ENCODE results near the gene CELF3. TPM values are rescaled to one million over a fixed set of nuclear protein-coding genes. Genes with fewer than 3 reads are reported as not detected.
"Not testable (repeated sequence)": the region's sequence is repeated elsewhere in the genome, so short reads cannot be mapped to it uniquely, and the experiment has no call there.

CELF3 gene
- total RNA-seq, 1 experiment from 2014 or later, result 0.27 TPM

DNA sequence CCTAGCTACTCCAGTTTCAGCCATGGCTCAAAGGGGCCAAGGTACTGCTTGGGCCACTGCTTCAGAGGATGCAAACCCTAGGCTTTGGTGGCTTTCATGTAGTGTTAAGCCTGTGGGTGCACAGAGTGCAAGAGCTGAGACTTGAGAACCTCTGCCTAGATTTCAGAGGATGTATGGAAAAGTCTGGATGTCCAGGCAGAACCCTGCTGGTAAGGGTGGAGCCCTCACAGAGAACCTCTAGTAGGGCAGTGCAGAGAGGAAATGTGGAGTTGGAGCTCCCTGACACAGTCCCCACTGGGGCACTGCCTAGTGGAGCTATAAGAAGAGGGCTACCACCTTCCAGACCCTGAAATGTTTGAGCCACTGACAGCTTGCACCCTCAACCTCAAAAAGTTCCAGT, 20.9 kb upstream of the CELF3 start:
- BruUV-seq (replicated peaks), result no TSS peak
- intact Hi-C loops (cut with micrococcal nuclease; ENCODE audit: unreplicated experiment), result loop anchor here (5.0 kb wide), 2 partner anchors 195 to 295 kb away; partner anchors contain the start of gene TUFT1
- Histone ChIP-seq H3K36me3 (ENCODE audit: control insufficient read depth, insufficient read depth, low read length) (no peaks in the 10 kb centered on the region), H3K9me3 (peaks cover 17% of the 10 kb centered on the region), H3K4me1 (0 out of 2 replicates have a peak, but pooled peaks cover 7% of the 10 kb centered on the region), H3K27me3 (replicated peaks; ENCODE audit: control insufficient read depth, insufficient read depth, low read length) (no peaks in the 10 kb centered on the region), H3K4me3 (ENCODE audit: low read depth, low read length) (no peak overlapping the region)
- Mint-ChIP-seq H3K4me1 (ENCODE audit: low read depth, unreplicated experiment) (peaks cover 20% of the 10 kb centered on the region), H3K27me3 (ENCODE audit: insufficient read depth, unreplicated experiment) (peaks cover 3% of the 10 kb centered on the region), H3K27ac (ENCODE audit: unreplicated experiment) (no peak overlapping the region), H3K9me3 (ENCODE audit: unreplicated experiment) (peaks cover 11% of the 10 kb centered on the region), H3K36me3 (ENCODE audit: insufficient read depth, unreplicated experiment) (no peaks in the 10 kb centered on the region), H3K4me3 (ENCODE audit: unreplicated experiment) (no peak overlapping the region)
- TF ChIP-seq, protein P1, sequence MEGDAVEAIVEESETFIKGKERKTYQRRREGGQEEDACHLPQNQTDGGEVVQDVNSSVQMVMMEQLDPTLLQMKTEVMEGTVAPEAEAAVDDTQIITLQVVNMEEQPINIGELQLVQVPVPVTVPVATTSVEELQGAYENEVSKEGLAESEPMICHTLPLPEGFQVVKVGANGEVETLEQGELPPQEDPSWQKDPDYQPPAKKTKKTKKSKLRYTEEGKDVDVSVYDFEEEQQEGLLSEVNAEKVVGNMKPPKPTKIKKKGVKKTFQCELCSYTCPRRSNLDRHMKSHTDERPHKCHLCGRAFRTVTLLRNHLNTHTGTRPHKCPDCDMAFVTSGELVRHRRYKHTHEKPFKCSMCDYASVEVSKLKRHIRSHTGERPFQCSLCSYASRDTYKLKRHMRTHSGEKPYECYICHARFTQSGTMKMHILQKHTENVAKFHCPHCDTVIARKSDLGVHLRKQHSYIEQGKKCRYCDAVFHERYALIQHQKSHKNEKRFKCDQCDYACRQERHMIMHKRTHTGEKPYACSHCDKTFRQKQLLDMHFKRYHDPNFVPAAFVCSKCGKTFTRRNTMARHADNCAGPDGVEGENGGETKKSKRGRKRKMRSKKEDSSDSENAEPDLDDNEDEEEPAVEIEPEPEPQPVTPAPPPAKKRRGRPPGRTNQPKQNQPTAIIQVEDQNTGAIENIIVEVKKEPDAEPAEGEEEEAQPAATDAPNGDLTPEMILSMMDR (IDR thresholded peaks at IDR 0.05; ENCODE audit: insufficient read depth in 1 of 2, low read depth in 1 of 2, low read length in 1 of 2, severe bottlenecking in 1 of 2, unreplicated experiment in 1 of 2), result no peak
- ChIA-PET CTCF (no interaction called here), POLR2A (no interaction called here)
- DNase-seq, result no peak

DNA sequence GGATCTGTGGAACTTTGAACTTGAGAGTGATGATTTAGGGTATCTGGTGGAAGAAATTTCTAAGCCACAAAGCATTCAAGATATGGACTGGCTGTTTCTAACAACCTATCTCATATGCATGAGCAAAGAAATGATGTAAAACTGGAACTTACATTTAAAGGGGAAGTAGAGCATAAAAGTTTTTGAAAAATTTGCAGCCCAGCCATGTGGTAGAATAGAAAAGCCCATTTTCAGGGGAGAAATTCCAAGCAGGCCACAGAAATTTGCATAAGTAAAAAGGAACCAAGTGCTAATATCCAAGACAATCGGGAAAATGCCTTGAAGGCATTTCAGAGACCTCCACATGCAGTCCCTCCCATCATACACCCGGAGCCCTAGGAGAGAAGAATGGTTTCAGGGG, 20.4 kb upstream of the CELF3 start:
- Mint-ChIP-seq H3K27me3 (ENCODE audit: insufficient read depth, unreplicated experiment) (no peaks in the 10 kb centered on the region), H3K4me1 (ENCODE audit: low read depth, unreplicated experiment) (peaks cover 24% of the 10 kb centered on the region), H3K9me3 (ENCODE audit: unreplicated experiment) (peaks cover 11% of the 10 kb centered on the region), H3K4me3 (ENCODE audit: unreplicated experiment) (no peak overlapping the region), H3K36me3 (ENCODE audit: insufficient read depth, unreplicated experiment) (no peaks in the 10 kb centered on the region), H3K27ac (ENCODE audit: unreplicated experiment) (no peak overlapping the region)
- no peaks in the 10 kb centered on the region for H3K27me3 ChIP-seq (replicated peaks; ENCODE audit: control insufficient read depth, insufficient read depth, low read length)
- no peak for DNase-seq
- H3K4me3 ChIP-seq (ENCODE audit: low read depth, low read length), result no peak overlapping the region
- ChIA-PET POLR2A (no interaction called here), CTCF (no interaction called here)
- H3K36me3 ChIP-seq (ENCODE audit: control insufficient read depth, insufficient read depth, low read length), result no peaks in the 10 kb centered on the region
- peaks cover 17% of the 10 kb centered on the region for H3K9me3 ChIP-seq
- intact Hi-C loops (cut with micrococcal nuclease; ENCODE audit: unreplicated experiment), result loop anchor here (5.0 kb wide), 2 partner anchors 195 to 295 kb away; partner anchors contain the start of gene TUFT1
- TF ChIP-seq, protein P1 (IDR thresholded peaks at IDR 0.05; ENCODE audit: insufficient read depth in 1 of 2, low read depth in 1 of 2, low read length in 1 of 2, severe bottlenecking in 1 of 2, unreplicated experiment in 1 of 2), result no peak
- no TSS peak for BruUV-seq (replicated peaks)
- 0 out of 2 replicates have a peak, but pooled peaks cover 7% of the 10 kb centered on the region for H3K4me1 ChIP-seq

DNA sequence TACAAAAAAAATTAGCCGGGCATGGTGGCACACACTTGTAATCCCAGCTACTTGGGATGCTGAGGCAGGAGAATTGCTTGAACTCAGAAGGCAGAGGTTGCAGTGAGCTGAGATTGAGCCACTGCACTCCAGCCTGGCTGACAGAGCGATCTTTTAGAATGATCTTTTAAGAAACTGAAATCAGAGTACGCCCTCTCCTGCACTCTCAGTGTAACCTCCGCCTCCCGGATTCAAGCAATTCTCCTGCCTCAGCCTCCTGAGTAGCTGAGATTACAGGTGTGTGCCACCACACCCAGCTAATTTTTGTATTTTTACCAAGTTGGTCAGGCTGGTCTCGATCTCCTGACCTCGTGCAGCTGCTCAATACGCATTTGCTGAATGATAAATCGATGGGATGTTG, 17.4 kb upstream of the CELF3 start:
- H3K9me3 ChIP-seq, result peaks cover 17% of the 10 kb centered on the region
- Mint-ChIP-seq H3K9me3 (ENCODE audit: unreplicated experiment) (peaks cover 11% of the 10 kb centered on the region), H3K4me1 (ENCODE audit: low read depth, unreplicated experiment) (peaks cover 17% of the 10 kb centered on the region)
- intact Hi-C loops (cut with micrococcal nuclease; ENCODE audit: unreplicated experiment), result loop anchor here (2.0 kb wide), 1 partner anchor 103 kb away; no protein-coding TSS in a partner anchor
- POLR2A ChIA-PET; BruUV-seq (replicated peaks); H3K27ac Mint-ChIP-seq (ENCODE audit: unreplicated experiment); H3K4me1 ChIP-seq; H3K4me3 ChIP-seq (ENCODE audit: low read depth, low read length); H3K36me3 Mint-ChIP-seq (ENCODE audit: insufficient read depth, unreplicated experiment); H3K36me3 ChIP-seq (ENCODE audit: control insufficient read depth, insufficient read depth, low read length); H3K27me3 Mint-ChIP-seq (ENCODE audit: insufficient read depth, unreplicated experiment); H3K27me3 ChIP-seq (replicated peaks; ENCODE audit: control insufficient read depth, insufficient read depth, low read length); H3K4me3 Mint-ChIP-seq (ENCODE audit: unreplicated experiment); DNase-seq: not testable (repeated sequence)
- CTCF ChIA-PET, result interaction anchor here (0.6 to 1.6 kb wide), 3 partner anchors 18 to 102 kb away, joined by 3 to 14 read pairs (median 10); no protein-coding TSS in a partner anchor
